NCI-H2029 (cell line): ENCODE data around the gene PDCD2L.
A peak's percentile ranks its signal among the peaks of the same experiment; 100 is the strongest.
"Not testable (repeated sequence)": the region's sequence is repeated elsewhere in the genome, so short reads cannot be mapped to it uniquely, and the experiment has no call there.

Experiments
- DNase-seq: peaks from one replicate; lab custom pipeline; 2025; lab: John Stamatoyannopoulos, UW

PDCD2L gene, protein sequence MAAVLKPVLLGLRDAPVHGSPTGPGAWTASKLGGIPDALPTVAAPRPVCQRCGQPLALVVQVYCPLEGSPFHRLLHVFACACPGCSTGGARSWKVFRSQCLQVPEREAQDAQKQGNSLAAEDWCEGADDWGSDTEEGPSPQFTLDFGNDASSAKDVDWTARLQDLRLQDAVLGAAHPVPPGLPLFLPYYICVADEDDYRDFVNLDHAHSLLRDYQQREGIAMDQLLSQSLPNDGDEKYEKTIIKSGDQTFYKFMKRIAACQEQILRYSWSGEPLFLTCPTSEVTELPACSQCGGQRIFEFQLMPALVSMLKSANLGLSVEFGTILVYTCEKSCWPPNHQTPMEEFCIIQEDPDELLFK

GRCh38 chr19:34404109-34404909 is at the start of gene PDCD2L:
PDCD2L (plus strand) TSS chr19:34404399; CDS start chr19:34404431, 32 bp downstream.
- peak; percentile 93 for DNase-seq

DNA sequence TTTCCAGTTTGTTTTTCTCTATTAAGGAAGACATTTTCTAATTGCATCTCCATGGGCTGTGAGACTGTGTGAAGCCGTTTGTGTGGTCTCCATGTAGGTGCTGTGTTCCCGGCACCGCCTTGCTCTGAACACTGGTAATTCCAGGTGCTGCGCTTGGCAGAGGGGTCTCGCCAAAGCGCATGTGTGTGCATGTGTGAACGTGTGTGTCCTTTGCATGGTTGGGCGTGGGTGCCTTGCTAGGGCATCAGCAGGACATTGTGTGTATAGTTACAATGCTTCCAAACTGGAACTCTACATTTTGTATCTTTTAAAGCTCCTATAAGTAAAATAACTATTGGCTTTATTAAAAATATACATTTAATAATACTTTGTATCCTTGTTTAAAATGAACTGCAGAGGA is 49.0 kb upstream of the PDCD2L start:
- no peak for DNase-seq

GRCh38 chr19:34356875-34357274 is 47.3 kb upstream of the PDCD2L start:
- no peak for DNase-seq

DNA sequence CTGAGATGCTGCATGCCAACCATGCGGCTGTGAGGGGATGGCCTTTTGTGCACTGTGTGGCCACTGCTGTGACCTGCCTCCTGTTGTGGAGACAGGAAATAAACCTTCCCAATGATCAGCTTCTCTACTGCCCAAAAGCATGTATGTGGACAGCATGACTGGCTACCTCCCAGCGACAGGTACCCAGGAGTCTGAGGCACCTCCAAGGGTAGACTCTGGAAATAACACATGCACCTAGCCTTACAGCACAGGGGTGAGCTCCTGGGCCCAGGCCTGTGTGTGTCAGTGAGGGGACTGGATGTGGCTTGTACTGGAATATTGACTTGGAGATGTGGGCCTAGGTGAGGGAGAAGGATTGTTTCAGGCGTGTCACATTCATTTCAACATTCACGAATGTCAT is 46.8 kb upstream of the PDCD2L start:
- DNase-seq, result no peak

DNA sequence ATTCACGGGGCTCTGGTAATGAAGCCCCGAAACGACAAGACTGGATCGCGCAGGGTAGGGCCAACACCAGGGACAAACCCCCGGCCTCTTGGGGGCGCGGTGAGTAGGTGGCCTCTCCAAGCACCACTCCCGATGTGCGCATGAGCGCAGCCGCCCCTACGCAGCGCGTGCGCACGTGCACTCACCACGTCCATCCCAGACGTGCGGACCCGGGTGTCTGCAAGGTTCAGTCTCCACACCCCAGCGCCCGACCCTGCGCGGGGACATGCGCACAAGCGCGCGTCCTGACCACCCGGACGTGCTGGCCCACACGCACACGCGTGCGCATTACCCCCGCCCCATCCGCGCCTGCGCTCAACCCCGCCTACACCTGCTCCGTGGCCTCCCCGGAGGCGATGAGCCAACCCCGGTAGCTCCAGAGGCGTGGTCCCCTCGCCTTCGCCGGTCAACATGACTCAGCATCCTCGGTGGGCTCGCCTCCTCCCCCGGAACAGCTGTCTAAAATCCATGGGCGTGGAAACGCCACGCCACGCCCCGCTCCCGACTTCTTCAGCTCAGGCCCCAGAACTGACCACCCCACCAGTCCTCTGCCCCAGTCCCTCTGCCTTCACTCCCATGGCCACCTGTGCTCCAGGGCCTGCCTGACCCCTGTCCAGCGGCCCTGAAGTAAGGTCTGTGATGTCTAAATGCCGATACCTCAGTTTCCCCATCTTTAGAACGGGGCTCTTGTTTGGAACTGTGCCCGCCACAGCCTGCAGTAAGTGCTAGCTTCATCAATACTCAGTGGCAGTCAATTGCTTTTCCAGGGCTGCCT is 44.9 kb upstream of the PDCD2L start:
- DNase-seq, result peak; percentile 96

DNA sequence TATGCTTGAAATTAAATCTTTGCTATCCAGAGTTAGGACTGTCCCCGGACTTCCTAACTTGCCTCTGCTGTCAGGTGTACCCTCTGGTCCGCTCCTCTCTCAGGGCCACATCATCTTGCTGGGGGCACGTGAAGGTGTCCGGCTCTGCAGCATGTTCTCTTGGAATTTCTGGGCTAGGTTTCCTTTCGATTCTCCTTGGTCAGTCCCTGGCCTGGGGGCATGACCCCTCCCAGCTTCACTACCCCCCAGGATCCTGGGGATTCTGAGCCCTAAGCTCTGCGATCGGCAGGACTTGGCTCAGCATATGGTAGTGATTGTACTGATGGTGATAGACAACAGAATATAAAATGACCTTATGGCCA is 44.3 kb upstream of the PDCD2L start:
- no peak for DNase-seq

- no peak for DNase-seq
Observed at GRCh38 chr19:34360354-34360909, 43.8 kb upstream of the PDCD2L start.

- DNase-seq, result no peak
Observed at GRCh38 chr19:34362679-34363069, 41.5 kb upstream of the PDCD2L start.

DNA sequence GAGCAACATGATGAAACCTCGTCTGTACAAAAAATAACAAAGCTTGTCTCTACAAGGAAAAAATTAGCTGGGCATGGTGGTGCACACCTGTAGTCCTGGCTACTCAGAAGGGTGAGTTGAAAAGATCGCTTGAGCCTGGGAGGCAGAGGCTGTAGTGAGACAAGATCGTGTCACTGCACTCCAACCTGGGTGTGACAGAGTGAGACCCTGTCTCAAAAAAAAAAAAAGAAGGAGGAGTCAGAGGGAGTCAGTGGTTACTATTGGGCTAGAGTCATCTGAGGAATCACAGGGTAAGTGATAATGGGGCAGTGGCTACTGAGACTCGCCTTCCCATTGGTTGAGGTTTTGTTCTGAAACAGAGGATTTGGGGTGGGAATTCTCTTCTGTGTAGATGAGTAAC is 41.1 kb upstream of the PDCD2L start:
- no peak for DNase-seq

DNA sequence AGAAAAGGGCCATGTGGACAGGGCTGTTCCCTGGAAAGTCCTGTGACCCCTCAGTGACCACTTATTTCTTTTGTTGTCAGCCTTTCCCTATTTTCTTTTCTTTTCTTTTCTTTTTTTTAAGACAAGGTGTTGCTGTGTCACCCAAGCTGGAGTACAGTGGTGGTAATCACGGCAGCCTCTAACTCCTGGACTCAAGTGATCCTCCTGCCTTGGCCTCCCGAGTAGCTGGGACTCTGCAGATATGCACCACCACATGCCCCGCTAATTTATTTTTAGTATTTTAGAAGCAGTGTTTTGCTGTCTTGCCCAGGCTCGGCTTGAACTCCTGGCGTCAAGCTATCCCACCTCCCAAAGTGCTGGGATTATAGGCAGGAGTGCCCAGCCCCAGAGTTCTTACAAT is 40.3 kb upstream of the PDCD2L start:
- DNase-seq, result no peak

DNA sequence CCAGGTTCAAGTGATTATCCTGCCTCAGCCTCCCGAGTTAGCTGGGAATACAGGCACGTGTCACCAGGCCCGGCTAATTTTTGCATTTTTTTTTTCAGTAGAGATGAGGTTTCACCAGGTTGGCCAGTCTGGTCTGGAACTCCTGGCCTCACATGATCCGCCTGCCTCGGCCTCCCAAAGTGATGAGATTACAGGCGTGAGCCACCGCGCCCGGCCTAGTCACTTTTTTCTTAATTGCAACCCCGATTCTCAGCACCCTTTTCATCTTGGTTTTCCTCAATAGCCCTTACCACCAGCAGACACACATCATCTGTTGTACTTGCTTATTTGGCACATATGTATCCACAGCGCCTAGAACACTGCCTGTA is 39.8 kb upstream of the PDCD2L start:
- DNase-seq, result no peak

DNA sequence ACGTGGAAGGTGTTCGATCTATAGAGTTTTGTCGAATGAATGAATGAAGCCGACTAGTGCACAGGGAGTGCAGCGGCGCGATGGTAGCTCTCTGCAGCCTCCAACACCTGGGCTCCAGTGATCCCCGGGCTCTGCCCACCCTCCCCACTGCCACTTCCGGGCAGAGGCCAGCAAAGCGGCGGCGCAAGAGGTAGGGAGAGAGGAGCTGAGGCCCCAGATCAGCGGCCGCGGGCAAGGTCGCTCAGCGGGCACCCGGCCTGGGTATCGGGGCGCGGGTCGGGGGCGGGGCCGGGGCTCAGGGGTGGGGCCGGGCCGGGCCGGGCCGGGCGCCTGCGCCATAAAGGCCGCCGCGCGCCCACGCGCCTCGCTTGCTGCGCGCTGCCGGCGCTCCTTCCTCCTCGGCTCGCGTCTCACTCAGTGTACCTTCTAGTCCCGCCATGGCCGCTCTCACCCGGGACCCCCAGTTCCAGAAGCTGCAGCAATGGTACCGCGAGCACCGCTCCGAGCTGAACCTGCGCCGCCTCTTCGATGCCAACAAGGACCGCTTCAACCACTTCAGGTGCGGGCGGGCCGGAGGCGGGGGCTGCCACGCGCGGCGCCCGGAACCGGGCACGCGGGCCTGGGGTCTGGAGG is 39.3 kb upstream of the PDCD2L start, which contains the start of gene GPI:
Gene GPI (plus strand): TSS at position 367 of the 633 bp plus-strand sequence. CDS start 71 bp downstream, at position 438.
- DNase-seq, result no peak

DNA sequence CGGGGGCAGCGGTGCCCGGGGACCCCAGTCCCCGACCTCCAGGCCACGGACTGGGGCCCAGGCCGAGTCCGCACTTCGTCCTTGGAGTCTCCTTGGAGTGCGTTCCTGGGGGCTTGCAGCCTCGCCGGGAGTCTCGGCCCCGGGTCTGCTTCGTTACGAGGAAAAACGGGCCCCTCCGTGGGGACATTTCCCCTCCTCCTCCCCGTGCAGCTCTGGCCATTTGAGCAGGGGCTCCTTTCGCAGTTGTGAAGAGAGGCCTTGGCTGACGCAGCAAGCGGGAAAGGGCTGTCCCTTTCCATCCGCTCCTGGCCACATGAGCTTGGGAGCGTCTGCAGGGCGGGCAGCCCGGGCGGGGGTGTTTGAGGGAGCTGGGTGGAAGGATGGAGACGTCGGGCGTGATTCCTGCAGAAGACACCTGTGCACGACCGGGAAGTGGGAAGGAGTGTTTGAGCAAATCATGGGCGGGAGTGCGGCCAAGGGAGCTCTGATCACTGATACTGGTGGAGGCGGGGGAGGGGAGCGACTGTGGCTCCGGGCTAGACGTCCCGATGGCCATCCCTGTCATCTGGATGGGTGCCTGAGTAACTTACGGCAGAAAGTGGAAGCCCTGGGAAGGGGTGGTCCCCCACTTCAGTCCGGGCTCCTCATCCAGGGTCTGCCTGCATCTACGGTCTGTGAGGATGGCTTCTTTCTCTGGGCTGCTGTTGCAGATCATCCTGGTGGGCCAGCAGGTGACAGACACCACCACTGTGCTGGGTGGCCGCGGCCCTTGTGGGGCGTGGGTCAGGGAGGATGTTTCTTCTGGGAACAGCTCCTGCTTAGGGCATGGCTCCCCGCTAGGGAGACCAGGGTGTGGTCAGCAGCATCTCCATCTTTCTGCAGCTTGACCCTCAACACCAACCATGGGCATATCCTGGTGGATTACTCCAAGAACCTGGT is 38.5 kb upstream of the PDCD2L start:
- peak; percentile 67 for DNase-seq

DNA sequence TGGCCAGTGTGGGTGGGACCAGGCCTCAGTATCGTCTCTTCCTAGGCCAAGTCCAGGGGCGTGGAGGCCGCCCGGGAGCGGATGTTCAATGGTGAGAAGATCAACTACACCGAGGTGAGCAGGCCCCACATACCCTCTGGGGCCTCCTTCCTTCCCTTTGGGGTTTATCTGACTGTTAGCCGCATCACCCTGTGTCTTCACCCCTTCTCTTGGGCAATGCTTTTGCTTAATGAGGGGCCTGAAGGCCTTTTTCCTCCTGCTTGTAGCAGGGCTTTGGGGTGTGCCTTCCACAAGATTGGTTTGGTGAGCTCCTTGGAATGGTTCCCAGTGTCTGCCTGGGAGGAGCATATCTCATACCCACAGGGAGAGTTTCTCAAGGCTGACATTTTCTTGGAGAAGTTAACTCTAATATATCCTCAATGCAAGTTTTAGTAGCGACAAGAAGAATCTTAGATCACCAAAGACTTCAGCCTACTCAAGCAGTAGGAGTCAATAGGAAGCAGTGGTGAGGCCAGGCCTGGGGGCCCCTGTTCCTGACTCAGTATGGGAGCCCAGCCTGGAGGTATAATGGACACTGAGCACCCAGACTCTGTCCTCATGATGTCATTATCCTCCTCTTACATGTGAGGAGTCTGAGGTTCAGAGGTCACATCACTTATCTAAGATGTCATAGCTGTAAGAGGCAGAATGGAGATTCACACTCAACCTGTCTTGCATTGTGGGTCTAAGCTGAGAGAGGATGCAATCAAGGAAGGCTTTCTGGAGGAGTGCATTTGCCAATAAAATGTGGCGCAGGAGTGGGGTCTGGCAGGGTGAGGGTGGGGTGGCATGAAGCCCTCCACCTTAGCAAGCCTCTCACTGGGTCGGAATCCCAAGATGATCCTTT is 37.2 kb upstream of the PDCD2L start:
- no peak for DNase-seq

GRCh38 chr19:34367624-34367957 is 36.6 kb upstream of the PDCD2L start:
- no peak for DNase-seq

- DNase-seq, result no peak
Observed at GRCh38 chr19:34368338-34368737, 35.9 kb upstream of the PDCD2L start.

GRCh38 chr19:34369166-34369565 is 35.0 kb upstream of the PDCD2L start:
- not testable (repeated sequence) for DNase-seq

- no peak for DNase-seq
Observed at GRCh38 chr19:34370117-34370516, 34.1 kb upstream of the PDCD2L start.

DNA sequence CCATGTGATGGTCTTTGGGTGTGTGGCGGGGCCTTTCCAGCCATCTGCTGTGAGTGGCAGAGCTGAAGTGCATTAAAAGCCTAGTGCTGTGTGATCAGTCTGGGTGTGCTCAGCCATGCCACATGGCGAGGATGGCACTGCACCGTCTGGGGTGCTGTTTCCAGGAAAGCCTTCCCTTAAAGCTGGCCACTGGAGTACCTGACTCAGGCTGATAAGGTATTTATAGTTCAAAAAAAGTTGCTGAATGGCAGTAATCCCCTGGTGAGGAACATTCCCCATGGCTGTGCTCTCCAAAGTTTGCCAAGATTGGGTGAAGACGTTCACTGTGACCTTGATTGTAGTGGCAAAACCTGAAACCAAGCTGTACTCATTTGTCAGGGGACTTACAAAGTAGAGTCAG is 33.2 kb upstream of the PDCD2L start:
- DNase-seq, result no peak
